Kidney epithelial cell (primary cell): ENCODE measurements around the gene ESR1. TPM values are rescaled to one million over a fixed set of nuclear protein-coding genes. Genes with fewer than 3 reads are reported as not detected.

Source experiments
- DNase-seq: peaks from one replicate; pipeline ENCODE4 v3.0.0-alpha.2; 2010; ENCODE audit warnings: low read depth
- H3K27me3 ChIP-seq: 2 replicates; pipeline ENCODE4 v1.6.0; 2011; ENCODE audit warnings: low read length; ENCODE audit not compliant: control insufficient read depth, insufficient read depth
- H3K36me3 ChIP-seq: 2 replicates; pipeline ENCODE4 v1.5.1; 2011; ENCODE audit warnings: low read length; ENCODE audit not compliant: control insufficient read depth, insufficient read depth
- H3K4me3 ChIP-seq: 2 replicates; pipeline ENCODE4 v1.5.1; 2011; ENCODE audit warnings: low read depth, mild to moderate bottlenecking, control low read depth, low read length
- CTCF ChIP-seq: IDR thresholded peaks from 2 replicates; pipeline ENCODE4 v1.5.1; 2011; ENCODE audit warnings: mild to moderate bottlenecking, moderate library complexity, low read length, control low read depth, inconsistent platforms; ENCODE audit not compliant: insufficient read depth, poor library complexity, severe bottlenecking
- total RNA-seq: library from RNA; depleted of rRNA; stranded (reverse); fragments of >200 nt; gene quantifications from 2 replicates; pipeline ENCODE4 v1.2.3, GENCODE V29; 2015

The ESR1 gene
- total RNA-seq, 1 donor from 2014 or later = not detected

GRCh38 chr6:152096863-152097496 is 289.5 kb downstream of the ESR1 start:
- H3K4me3 ChIP-seq = no peak overlapping the region
- TF ChIP-seq CTCF = no peak
- no peak for DNase-seq
- H3K27me3 ChIP-seq = no peaks in the 10 kb centered on the region
- no peaks in the 10 kb centered on the region for H3K36me3 ChIP-seq

GRCh38 chr6:152098683-152099082 is 291.2 kb downstream of the ESR1 start:
- no peak for TF ChIP-seq CTCF
- H3K36me3 ChIP-seq = no peaks in the 10 kb centered on the region
- H3K27me3 ChIP-seq = no peaks in the 10 kb centered on the region
- DNase-seq = no peak
- no peak overlapping the region for H3K4me3 ChIP-seq

- TF ChIP-seq CTCF = no peak
- Histone ChIP-seq H3K27me3 (no peaks in the 10 kb centered on the region), H3K36me3 (no peaks in the 10 kb centered on the region), H3K4me3 (no peak overlapping the region)
- no peak for DNase-seq
These were observed 292.1 kb downstream of the ESR1 start for GRCh38 chr6:152099446-152100182.

GRCh38 chr6:152100183-152100618 is 292.7 kb downstream of the ESR1 start:
- Histone ChIP-seq H3K36me3 (no peaks in the 10 kb centered on the region), H3K27me3 (no peaks in the 10 kb centered on the region), H3K4me3 (no peak overlapping the region)
- no peak for DNase-seq
- TF ChIP-seq CTCF = no peak

GRCh38 chr6:152107973-152108372 is 300.5 kb downstream of the ESR1 start:
- TF ChIP-seq CTCF = no peak
- Histone ChIP-seq H3K4me3 (no peak overlapping the region), H3K36me3 (no peaks in the 10 kb centered on the region), H3K27me3 (no peaks in the 10 kb centered on the region)
- DNase-seq = no peak
